ENCODE results near the gene ITPK1. TPM values are rescaled to one million over a fixed set of nuclear protein-coding genes. Genes with fewer than 3 reads are reported as not detected.

Gene ITPK1
- total and polyA plus RNA-seq, 2 donors (not counting 3 experiments of a cell fraction or from before 2014, with no cell fraction given) = 39.6 to 51.8 TPM

DNA sequence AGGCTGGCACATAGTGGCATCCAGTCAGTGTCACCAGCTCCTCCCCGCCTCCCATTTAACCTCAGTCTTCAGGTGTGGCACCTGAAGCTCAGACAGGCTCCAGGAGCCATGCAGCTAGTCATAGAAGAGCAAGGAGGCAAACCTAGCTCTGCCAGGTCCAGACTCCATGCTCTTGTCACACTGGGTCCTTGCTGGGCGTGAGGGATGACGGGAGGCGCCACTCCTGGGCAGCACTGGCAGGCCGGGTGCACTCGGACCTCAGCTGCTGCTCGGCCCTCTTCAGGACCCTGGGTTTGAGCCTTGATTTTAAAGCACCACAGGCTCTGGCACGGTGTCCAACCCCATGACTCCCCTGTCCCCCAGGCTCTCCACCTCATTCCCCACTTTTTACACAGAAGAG is 24.1 kb downstream of the ITPK1 start:
- H3K79me2 ChIP-seq (ENCODE audit: control insufficient read depth, insufficient read depth, low read length) = no peaks in the 10 kb centered on the region
- dilution Hi-C loops (cut with MboI; ENCODE audit: extremely low pct_ligation_motif_present, low sequenced_read_pairs) = no loop called here

More for the DNA sequence above, 24.1 kb downstream of the ITPK1 start:
- ChIA-PET CTCF (interaction anchor here (1.1 to 1.4 kb wide), 2 partner anchors 22 to 140 kb away, joined by 4 to 5 read pairs; no protein-coding TSS in a partner anchor), POLR2A (no interaction called here)
- Histone ChIP-seq H3K9ac (replicated peaks; ENCODE audit: extremely low read depth, insufficient read depth, low read length) (no peak overlapping the region), H3K36me3 (ENCODE audit: control insufficient read depth in 2 of 2, extremely low read depth in 1 of 2, insufficient read depth in 2 of 2, low read length in 2 of 2) (no peaks in the 10 kb centered on the region), H3K4me3 (replicated peaks in 1 of 3; ENCODE audit: insufficient read depth in 1 of 3, low read depth in 1 of 3, low read length in 3 of 3) (no peak overlapping the region), H3K4me1 (ENCODE audit: control insufficient read depth, extremely low read depth, insufficient read depth, low read length) (no peaks in the 10 kb centered on the region), H4K20me1 (replicated peaks; ENCODE audit: control insufficient read depth, extremely low read depth, insufficient read depth, low read length) (no peaks in the 10 kb centered on the region), H3K9me1 (replicated peaks; ENCODE audit: control insufficient read depth, extremely low read depth, insufficient read depth, low read length) (no peaks in the 10 kb centered on the region), H3K4me2 (ENCODE audit: insufficient read depth, low read length) (no peak overlapping the region), H3K27me3 (ENCODE audit: control insufficient read depth in 2 of 2, insufficient read depth in 2 of 2, low read length in 2 of 2) (no peaks in the 10 kb centered on the region), H3K9me3 (replicated peaks; ENCODE audit: control insufficient read depth, insufficient read depth, low read length) (no peaks in the 10 kb centered on the region), H3K27ac (ENCODE audit: insufficient read depth, low read depth, low read length) (no peak overlapping the region), H2AFZ (ENCODE audit: low read depth, low read length) (no peak overlapping the region)
- intact Hi-C loops (cut with micrococcal nuclease) = no loop called here
- BruUV-seq (replicated peaks) = no TSS peak
- TF ChIP-seq FOS (IDR thresholded peaks at IDR 0.05; ENCODE audit: borderline replicate concordance, insufficient read depth, low read length) (no peak), GATA2 (IDR thresholded peaks at IDR 0.05; ENCODE audit: insufficient read depth, insufficient read length, low read depth, low read length) (no peak), POLR2A (IDR thresholded peaks at IDR 0.05; ENCODE audit: low read depth, low read length) (no peak), EZH2 (IDR thresholded peaks at IDR 0.05; ENCODE audit: borderline replicate concordance, low read depth, low read length, severe bottlenecking) (no peak), POLR2AphosphoS5 (IDR thresholded peaks at IDR 0.05; ENCODE audit: insufficient read depth, low read depth, low read length) (no peak), JUN (IDR thresholded peaks at IDR 0.05; ENCODE audit: borderline replicate concordance, insufficient read depth, insufficient read length, low read depth) (no peak), MYC (IDR thresholded peaks at IDR 0.05; ENCODE audit: low read depth, low read length) (no peak)
- TF ChIP-seq, protein P1, sequence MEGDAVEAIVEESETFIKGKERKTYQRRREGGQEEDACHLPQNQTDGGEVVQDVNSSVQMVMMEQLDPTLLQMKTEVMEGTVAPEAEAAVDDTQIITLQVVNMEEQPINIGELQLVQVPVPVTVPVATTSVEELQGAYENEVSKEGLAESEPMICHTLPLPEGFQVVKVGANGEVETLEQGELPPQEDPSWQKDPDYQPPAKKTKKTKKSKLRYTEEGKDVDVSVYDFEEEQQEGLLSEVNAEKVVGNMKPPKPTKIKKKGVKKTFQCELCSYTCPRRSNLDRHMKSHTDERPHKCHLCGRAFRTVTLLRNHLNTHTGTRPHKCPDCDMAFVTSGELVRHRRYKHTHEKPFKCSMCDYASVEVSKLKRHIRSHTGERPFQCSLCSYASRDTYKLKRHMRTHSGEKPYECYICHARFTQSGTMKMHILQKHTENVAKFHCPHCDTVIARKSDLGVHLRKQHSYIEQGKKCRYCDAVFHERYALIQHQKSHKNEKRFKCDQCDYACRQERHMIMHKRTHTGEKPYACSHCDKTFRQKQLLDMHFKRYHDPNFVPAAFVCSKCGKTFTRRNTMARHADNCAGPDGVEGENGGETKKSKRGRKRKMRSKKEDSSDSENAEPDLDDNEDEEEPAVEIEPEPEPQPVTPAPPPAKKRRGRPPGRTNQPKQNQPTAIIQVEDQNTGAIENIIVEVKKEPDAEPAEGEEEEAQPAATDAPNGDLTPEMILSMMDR (IDR thresholded peaks at IDR 0.05; ENCODE audit: extremely low read depth in 1 of 2, insufficient read depth in 1 of 2, low read depth in 1 of 2, low read length in 2 of 2) = no peak
- TF ChIP-seq, protein P2, sequence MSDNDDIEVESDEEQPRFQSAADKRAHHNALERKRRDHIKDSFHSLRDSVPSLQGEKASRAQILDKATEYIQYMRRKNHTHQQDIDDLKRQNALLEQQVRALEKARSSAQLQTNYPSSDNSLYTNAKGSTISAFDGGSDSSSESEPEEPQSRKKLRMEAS (IDR thresholded peaks at IDR 0.05; ENCODE audit: insufficient read depth, insufficient read length) = no peak
- no peak for DNase-seq (ENCODE audit: low read depth, low spot score)
- FAIRE-seq = no peak
